Measurements from ENCODE around the gene KLHL24.

DNA sequence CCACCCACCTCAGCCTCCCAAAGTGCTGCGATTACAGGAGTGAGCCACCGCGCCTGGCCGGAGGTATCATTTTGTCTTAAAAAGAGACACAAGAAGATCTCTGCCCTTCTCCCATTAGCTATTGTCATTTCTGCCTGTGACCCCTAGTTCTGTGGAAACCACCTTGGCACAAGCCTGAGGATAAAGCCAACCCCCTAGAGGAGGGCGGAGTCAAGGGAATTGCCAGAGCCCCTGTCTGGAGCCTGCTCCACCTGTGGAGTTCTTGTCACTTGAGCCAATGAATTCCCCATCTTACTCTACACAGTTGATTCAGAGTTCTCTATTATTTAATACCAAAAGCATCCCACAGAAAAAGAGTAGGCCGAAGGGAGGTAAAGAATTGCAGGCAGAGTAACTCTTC is 45.0 kb upstream of the KLHL24 start:
- TF ChIP-seq CTCF (IDR thresholded peaks at IDR 0.05): no peak
- TF ChIP-seq POLR2A (IDR thresholded peaks at IDR 0.05): no peak
